Right atrium auricular region (tissue), 2 donors: Measurements from ENCODE around the gene LRRTM1. TPM values are rescaled to one million over a fixed set of nuclear protein-coding genes. Genes with fewer than 3 reads are reported as not detected.

Experiments
- DNase-seq: peaks from one replicate; pipeline ENCODE4 v3.0.0-alpha.2; 2019; ENCODE audit warnings: low spot score
- H3K27ac ChIP-seq, 2 donors: fragments of 200-600 bp; sonication (generic); 1 replicate in 1 of 2; 2 replicates in 1 of 2; pipeline ENCODE4 v1.5.1; 2016 to 2019
- H3K27me3 ChIP-seq, 2 donors: fragments of 200-600 bp; sonication (generic); one replicate each; pipeline versions ENCODE4 v1.5.1 to v1.6.0; 2017 to 2019
- H3K36me3 ChIP-seq: fragments of 200-600 bp; sonication (generic); one replicate; pipeline ENCODE4 v1.5.1; 2016
- H3K4me1 ChIP-seq, 2 donors: fragments of 200-600 bp; sonication (generic); one replicate each; pipeline versions ENCODE4 v1.5.1 to v1.6.0; 2017 to 2019
- H3K4me3 ChIP-seq, 2 donors: fragments of 200-600 bp; sonication (generic); 1 replicate in 1 of 2; 2 replicates in 1 of 2; pipeline ENCODE4 v1.5.1; 2017 to 2019; ENCODE audit warnings: mild to moderate bottlenecking in 1 of 2, moderate library complexity in 1 of 2
- H3K9me3 ChIP-seq, 2 donors: fragments of 200-600 bp; sonication (generic); one replicate each; pipeline ENCODE4 v1.5.1; 2019
- CTCF ChIP-seq, 2 donors: fragments of 200-600 bp; sonication (generic); IDR thresholded peaks; one replicate each; pipeline ENCODE4 v1.5.1; 2019; ENCODE audit warnings: antibody characterized with exemption in 2 of 2
- total RNA-seq, 2 donors: library from RNA; depleted of rRNA; stranded (reverse); fragments of >200 nt; gene quantifications; one replicate each; pipeline ENCODE4 v1.1.0, GENCODE V29; 2016

The LRRTM1 gene
- total RNA-seq, 2 donors from 2014 or later = 0.31 to 0.37 TPM

- H3K36me3 ChIP-seq = no peaks in the 10 kb centered on the region
- no peaks in the 10 kb centered on the region for H3K4me1 ChIP-seq
- H3K27ac ChIP-seq = no peak overlapping the region
- DNase-seq = no peak
- no peak for TF ChIP-seq CTCF (IDR thresholded peaks at IDR 0.05)
- H3K4me3 ChIP-seq = no peak overlapping the region
- H3K9me3 ChIP-seq = no peaks in the 10 kb centered on the region
- no peaks in the 10 kb centered on the region for H3K27me3 ChIP-seq
These were observed 34.2 kb upstream of the LRRTM1 start for GRCh38 chr2:80338794-80339193.

- Histone ChIP-seq H3K27ac (no peak overlapping the region), H3K27me3 (no peaks in the 10 kb centered on the region), H3K4me1 (no peaks in the 10 kb centered on the region), H3K36me3 (no peaks in the 10 kb centered on the region), H3K9me3 (no peaks in the 10 kb centered on the region), H3K4me3 (no peak overlapping the region)
- TF ChIP-seq CTCF (IDR thresholded peaks at IDR 0.05) = no peak
- no peak for DNase-seq
These were observed 30.9 kb upstream of the LRRTM1 start for GRCh38 chr2:80335411-80335810.

- H3K36me3 ChIP-seq = no peaks in the 10 kb centered on the region
- DNase-seq = no peak
- no peaks in the 10 kb centered on the region for H3K9me3 ChIP-seq
- H3K4me3 ChIP-seq = no peak overlapping the region
- TF ChIP-seq CTCF (IDR thresholded peaks at IDR 0.05) = no peak
- no peaks in the 10 kb centered on the region for H3K27me3 ChIP-seq
- no peaks in the 10 kb centered on the region for H3K4me1 ChIP-seq
- no peak overlapping the region for H3K27ac ChIP-seq
These were observed 29.3 kb upstream of the LRRTM1 start for GRCh38 chr2:80333886-80334285.

- Histone ChIP-seq H3K4me3 (no peak overlapping the region), H3K4me1 (no peaks in the 10 kb centered on the region), H3K36me3 (no peaks in the 10 kb centered on the region), H3K27me3 (no peaks in the 10 kb centered on the region), H3K9me3 (no peaks in the 10 kb centered on the region), H3K27ac (no peak overlapping the region)
- TF ChIP-seq CTCF (IDR thresholded peaks at IDR 0.05) = no peak
- no peak for DNase-seq
These were observed 26.2 kb upstream of the LRRTM1 start for GRCh38 chr2:80330527-80331450.

- TF ChIP-seq CTCF (IDR thresholded peaks at IDR 0.05) = no peak
- Histone ChIP-seq H3K36me3 (no peaks in the 10 kb centered on the region), H3K27me3 (no peaks in the 10 kb centered on the region), H3K4me1 (no peaks in the 10 kb centered on the region), H3K4me3 (no peak overlapping the region), H3K27ac (no peak overlapping the region), H3K9me3 (no peaks in the 10 kb centered on the region)
- DNase-seq = no peak
These were observed 24.9 kb upstream of the LRRTM1 start for GRCh38 chr2:80329491-80329890.
